Stimulated activated CD8-positive, alpha-beta memory T cell treated with anti-CD3 and anti-CD28 coated beads, Interleukin-12 subunit alpha, Interleukin-12 subunit beta, amount 100 ng/mL, for 24 hours (primary cell): ENCODE data around the gene CCDC188.
"Not testable (repeated sequence)": the region's sequence is repeated elsewhere in the genome, so short reads cannot be mapped to it uniquely, and the experiment has no call there.

Experiments
- DNase-seq: peaks from one replicate; pipeline ENCODE4 v3.0.0-alpha.2; 2020; ENCODE audit errors: extremely low read depth

CCDC188 gene

GRCh38 chr22:20170170-20170569 is 19.3 kb upstream of the CCDC188 start:
- no peak for DNase-seq

- no peak for DNase-seq
Measured at GRCh38 chr22:20169253-20169822, 18.5 kb upstream of the CCDC188 start.

- no peak for DNase-seq
Measured at GRCh38 chr22:20167643-20168322, 16.9 kb upstream of the CCDC188 start.

GRCh38 chr22:20166703-20167102 is 15.8 kb upstream of the CCDC188 start:
- no peak for DNase-seq

- no peak for DNase-seq
Measured at GRCh38 chr22:20165913-20166312, 15.1 kb upstream of the CCDC188 start.

GRCh38 chr22:20165421-20165820 is 14.6 kb upstream of the CCDC188 start:
- no peak for DNase-seq

GRCh38 chr22:20164863-20165262 is 14.0 kb upstream of the CCDC188 start:
- no peak for DNase-seq

GRCh38 chr22:20160041-20160440 is 9.2 kb upstream of the CCDC188 start:
- DNase-seq = no peak

- not testable (repeated sequence) for DNase-seq
Measured at GRCh38 chr22:20159531-20159930, 8.7 kb upstream of the CCDC188 start.

- DNase-seq = no peak
Measured at GRCh38 chr22:20159076-20159475, 8.2 kb upstream of the CCDC188 start.

GRCh38 chr22:20158391-20159036 is 7.7 kb upstream of the CCDC188 start:
- DNase-seq = no peak

GRCh38 chr22:20157430-20158183 is 6.8 kb upstream of the CCDC188 start:
- no peak for DNase-seq

- peak; percentile 70 for DNase-seq
Measured at GRCh38 chr22:20156611-20157429, 6.0 kb upstream of the CCDC188 start.

- no peak for DNase-seq
Measured at GRCh38 chr22:20156042-20156389, 5.2 kb upstream of the CCDC188 start.

GRCh38 chr22:20155330-20156041 is 4.6 kb upstream of the CCDC188 start:
- DNase-seq = no peak

GRCh38 chr22:20154602-20155187 is 3.8 kb upstream of the CCDC188 start:
- no peak for DNase-seq

GRCh38 chr22:20153945-20154344 is 3.1 kb upstream of the CCDC188 start:
- no peak for DNase-seq

GRCh38 chr22:20152464-20152890 is 1.6 kb upstream of the CCDC188 start:
- no peak for DNase-seq

- DNase-seq = no peak
Measured at GRCh38 chr22:20151276-20151588, 377 bp upstream of the CCDC188 start.

GRCh38 chr22:20149257-20150250 is 1.3 kb downstream of the CCDC188 start:
- no peak for DNase-seq
